ENCODE results near the gene DROSHA.

Gene DROSHA

DNA sequence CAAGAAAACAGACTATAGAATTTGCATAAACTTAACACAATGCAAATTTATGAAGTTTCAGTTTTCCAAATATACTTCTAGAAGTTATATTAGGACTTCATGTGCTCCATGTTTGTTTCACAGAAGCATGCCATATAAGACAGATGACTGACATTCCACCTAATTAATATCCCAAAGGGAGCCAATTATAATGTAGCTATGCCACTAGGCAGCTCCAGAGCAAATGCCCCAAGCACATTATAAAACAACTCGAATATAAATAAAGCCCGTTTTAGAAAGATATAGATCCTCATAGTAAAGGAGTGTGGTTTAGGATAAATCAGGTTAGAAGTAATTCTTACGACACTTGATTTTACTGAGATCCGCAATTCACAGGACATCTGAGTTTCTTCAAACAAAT is 8.9 kb downstream of the DROSHA start:
- DNase-seq (ENCODE audit: low read depth, low spot score), result no peak

DNA sequence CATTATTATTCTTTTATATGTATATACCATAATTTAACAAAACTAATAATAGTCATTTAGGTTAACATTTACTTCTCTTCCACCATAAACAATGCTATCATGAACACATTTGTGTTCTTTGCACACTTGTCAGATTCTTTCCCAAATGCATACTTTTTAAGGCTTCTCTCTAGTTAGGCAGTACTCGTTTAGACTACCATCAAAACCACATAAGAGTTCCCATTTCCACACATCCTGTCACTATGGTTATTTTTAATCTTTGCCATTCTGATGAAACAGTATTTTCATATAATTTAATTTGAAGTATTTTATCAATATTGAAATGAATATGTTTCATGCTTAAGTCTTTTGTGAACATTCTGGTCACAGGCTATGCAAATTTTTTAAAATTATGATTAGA is 15.1 kb downstream of the DROSHA start:
- no peak for DNase-seq (ENCODE audit: low read depth, low spot score)

DNA sequence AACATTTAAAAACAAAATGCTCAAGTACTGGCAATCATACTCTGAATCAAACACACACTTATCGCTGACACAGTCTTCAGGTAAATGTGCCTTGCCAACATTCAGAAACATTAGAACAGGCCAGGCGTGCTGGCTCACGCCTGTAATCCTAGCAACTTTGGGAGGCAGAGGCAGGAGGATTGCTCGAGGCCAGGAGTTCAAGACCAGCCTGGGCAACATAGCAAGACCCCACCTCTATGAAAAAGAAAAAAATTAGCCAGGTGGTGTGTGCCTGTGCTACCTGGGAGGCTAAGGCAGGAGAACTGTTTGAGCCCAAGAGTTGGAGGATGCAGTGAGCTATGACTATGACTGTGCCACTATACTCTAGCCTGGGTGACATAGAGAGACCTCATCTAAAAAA is 20.6 kb downstream of the DROSHA start:
- no peak for DNase-seq (ENCODE audit: low read depth, low spot score)

DNA sequence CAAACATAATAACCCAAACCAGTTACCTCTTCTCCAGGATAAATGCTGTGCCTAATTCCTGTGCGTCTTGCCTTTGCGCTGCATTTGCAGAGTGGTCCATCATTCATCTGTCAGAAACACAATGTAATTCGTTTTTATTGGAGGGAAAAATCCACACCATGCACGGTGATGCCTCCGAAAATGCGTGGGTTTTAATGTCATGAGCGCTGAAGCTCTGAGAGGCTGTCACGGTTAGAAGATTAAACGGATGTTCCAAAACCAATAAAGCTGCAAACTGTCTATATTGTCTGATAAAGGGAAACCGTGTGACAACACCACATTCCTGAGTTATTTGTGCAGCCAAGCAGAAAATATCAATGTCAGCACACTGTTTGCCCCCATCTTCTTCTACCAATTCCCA is 27.4 kb downstream of the DROSHA start:
- DNase-seq (ENCODE audit: low read depth, low spot score), result no peak

DNA sequence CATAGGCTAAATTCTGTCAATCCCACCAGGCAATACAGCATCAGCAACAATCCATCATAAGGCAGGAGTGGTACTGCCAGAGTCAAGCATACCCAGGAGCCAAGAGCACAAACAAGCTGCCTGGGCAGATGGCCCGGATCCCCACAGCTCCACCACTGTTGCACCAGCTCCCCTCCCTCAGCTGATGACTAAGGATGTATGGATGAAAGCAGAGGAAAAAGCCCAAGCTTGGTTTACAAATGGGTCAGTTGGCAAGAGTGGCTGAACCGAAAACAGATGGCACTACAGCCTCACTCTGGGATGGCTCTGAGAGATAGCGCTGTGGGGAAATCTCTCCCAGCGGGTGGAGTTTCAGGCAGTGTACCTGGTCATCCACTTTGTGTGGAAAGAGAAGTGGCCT is 29.4 kb downstream of the DROSHA start:
- no peak for DNase-seq (ENCODE audit: low read depth, low spot score)

DNA sequence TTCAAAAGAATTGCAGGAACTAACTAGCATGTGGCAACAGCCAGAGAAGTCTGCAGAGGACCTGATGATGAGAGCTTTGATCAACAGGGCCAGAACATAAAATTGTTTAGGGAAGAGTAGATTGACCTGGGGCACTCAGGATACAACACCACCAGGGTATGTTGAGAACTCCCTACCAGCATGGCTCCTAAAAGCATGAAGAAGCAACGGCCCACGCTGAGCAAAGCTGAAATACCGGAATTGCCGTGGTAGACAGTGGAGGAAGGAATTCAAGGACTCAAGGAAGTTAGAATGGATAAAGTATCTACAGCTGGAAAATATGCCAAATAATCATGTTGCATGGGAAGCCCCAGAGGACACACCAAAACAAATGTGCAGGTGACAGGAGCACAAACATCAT is 31.6 kb downstream of the DROSHA start:
- DNase-seq (ENCODE audit: low read depth, low spot score), result no peak

DNA sequence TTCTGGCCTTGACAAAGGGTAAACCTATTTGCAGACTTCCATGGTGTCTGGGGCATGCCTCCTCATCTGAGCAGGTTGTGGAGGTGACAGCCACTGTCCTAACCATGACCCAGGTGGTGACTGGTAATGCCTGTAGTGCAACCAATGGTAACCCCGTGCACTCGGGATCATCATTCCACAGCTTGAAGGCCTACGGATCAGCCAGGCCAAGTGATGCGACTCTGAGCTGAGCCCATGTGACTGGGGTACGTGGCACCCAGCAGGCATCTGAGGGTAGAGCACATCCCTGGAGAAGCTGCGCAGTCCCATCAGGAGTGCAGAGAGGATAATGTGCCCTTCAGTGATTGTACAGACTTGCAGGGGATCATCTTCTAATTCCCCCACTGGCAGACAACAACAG is 35.0 kb downstream of the DROSHA start:
- no peak for DNase-seq (ENCODE audit: low read depth, low spot score)

DNA sequence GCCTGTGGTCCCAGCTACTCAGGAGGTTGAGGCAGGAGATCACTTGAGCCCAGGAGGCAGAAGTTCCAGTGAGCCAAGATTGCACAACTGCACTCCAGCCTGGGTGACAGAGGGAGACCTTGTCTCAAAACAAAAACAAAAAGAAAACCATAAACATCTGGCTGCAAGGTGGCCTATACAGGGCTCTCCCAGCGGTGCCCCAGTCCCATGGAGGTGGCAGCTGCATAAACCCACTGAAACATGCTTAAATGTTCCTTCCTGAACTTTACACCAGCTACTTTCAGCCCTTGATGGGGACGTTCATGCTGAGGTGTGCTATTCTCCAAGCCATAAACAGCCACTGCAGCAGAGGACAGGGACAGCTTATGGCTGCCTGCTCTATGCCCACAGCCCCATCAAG is 35.6 kb downstream of the DROSHA start:
- no peak for DNase-seq (ENCODE audit: low read depth, low spot score)

DNA sequence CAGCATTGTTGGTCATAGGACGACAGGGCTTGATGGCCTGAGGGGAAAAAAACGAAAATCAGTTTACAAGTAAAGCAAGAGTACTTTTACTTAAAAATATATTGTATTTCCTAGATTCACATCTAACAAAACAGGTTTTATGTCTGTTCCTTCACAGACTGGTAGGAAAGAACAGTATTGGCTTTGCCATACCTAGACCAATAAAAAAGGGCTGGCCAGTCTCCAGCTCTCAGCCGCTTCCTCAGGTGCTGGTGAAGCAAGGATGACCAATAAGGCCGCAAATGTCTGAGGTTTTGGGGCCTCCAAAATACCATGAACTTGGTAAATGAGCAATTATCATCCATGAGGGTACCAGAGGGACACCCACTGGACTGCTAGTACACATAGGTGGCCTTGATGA is 36.6 kb downstream of the DROSHA start:
- no peak for DNase-seq (ENCODE audit: low read depth, low spot score)

DNA sequence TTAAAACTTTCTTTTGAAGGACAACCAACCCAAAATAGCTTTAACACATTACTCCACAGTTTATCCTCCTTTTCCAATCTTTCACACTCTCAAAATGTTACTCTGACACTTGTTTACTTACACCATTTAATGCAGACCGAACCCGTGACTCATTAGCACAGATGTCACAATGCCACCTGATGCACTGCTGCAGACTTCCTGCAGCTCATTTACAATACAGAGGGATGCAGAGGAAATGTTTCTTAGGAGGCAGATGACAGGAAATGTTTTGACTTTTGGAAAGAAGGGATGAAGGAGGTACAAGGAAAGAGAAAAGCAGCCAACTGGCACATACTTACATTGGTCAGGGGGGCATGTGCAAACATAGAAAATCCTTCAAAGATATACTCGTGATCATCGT is 39.0 kb downstream of the DROSHA start:
- DNase-seq (ENCODE audit: low read depth, low spot score), result no peak

DNA sequence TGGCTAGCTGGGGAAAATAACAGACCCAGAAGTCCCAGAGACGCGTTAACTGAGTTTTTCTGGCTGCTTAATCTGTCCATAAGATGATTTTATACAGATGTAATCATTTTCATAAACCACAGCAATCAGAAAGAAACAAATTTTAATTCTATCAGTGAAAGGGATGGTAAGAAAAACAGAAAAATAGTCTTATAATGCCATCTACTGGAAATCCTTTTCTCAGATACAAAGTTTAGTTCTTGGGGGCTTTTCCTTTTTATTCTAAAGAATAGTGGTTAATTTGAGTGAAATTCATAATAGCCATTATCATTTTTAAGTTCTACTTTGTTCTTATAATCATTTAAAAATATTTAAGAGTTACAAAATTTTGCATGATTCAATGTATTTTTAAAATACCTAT is 44.4 kb downstream of the DROSHA start:
- DNase-seq (ENCODE audit: low read depth, low spot score), result no peak

DNA sequence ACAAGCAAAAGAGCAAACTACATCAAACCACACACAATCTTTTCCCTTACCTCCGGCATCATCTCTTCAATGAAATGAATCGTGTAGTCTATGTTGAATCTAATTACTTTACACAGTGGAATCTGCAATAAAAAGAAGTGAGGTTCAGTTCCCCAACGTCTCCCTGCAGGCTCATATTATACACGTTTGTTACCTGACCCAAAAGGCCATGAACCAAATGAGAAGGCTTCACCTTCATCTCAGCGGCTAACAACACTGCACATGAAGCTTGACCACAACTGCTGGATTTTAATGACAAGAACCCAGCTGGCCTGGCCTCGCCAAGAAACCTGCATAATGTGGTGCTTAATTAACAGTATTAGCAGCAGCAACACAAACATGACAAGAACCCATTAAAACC is 45.5 kb downstream of the DROSHA start:
- no peak for DNase-seq (ENCODE audit: low read depth, low spot score)

DNA sequence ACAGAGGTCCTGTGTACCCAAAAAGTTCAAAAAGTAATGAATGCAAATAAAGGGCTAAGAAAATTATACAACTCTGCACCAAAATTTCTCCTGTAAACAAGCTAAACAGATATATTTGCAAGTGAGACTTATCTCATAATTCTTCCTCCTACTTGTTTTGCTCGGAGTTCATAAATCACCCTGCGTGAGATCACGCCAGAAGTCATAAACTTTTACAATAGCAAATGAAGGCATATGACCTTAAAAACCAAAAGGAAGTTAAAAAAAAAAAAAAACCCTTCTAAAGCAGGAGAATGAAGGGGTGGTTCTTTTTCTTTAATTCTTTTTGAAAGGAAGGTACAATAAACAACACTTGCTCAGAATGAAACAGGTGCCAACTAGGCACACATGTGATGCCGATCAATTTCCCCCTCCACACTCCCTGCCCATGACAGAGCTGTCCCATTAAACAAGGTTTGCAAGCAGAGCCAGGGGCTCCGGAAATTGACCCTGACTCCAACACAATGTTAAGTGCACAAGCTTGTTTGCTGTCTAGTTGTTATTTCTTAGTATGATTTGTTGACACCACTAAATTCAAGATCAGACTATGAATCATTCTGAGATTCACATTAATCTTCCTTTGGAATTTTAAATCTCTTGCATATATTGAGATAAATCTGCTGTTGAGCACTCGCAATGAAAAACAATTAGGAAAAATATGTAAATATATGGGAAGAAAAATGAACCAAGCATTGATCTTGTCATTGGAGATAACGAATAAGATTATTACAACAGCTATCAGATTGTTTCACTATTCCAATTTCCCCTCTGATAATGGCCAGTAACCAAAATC is 46.3 kb downstream of the DROSHA start:
- no peak for DNase-seq (ENCODE audit: low read depth, low spot score)

DNA sequence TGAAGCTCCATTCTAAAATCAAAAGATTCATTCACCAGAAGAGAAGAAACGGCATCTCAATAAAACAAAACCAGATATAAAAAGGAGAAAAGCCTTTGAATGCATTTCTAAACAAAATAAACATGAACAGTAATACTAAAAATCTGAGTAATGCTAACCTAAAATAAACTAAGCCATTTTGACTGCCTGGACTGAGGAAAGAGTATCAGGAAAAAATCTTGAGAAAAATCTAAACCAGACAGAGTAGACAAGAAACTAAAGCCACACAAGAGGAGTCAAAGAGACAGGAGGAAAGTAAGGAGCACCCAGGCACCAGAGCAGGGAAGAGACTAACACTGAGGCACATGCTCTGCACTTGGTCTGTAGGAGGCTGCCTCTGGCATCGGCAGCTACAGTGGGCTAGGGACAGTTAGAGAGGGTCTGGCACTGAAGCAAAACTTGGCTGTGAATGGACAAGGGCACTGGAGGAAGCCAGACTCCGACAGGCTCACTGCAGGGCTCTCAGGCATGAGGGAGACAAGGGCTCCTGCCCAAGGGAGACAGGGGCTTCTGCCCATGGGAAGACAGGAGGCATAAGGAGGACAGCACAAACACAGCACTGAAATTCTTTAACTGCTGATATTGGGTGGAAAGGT is 50.2 kb downstream of the DROSHA start:
- no peak for DNase-seq (ENCODE audit: low read depth, low spot score)

DNA sequence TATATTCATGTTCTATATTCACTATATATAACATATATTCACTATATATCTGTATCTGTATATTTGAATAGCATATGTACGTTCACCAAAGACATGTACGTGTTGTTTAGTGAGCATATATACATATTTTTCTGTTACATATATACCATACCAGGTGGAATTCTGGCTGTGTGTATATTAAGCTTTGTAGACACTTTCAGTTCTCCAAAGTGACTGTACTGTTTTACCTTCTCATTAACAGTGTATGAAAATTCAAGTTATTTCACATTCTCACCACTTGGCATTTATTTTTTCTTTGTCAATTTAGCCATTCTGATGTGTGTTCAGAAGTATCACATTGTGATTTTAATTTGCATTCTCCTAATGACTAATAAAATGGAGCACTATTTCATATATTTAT is 52.2 kb downstream of the DROSHA start:
- no peak for DNase-seq (ENCODE audit: low read depth, low spot score)

DNA sequence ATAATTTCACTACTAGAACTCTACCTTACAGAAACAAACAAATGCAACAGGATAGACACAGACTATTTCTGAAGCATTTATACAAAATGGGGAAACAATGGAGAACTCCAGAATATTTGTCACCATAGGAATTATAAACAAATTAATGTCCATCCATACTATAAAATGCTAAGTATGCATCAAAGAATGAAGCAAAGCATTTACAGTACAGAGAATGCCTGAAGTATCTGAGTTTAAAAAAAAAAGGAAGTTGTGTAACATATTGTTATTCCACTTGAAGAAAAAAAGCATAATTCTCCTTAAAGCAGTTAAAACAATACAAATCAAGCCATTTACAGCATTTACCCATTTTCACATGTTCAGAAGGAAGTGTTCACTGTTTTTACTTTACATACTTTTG is 53.0 kb downstream of the DROSHA start:
- DNase-seq (ENCODE audit: low read depth, low spot score), result no peak

DNA sequence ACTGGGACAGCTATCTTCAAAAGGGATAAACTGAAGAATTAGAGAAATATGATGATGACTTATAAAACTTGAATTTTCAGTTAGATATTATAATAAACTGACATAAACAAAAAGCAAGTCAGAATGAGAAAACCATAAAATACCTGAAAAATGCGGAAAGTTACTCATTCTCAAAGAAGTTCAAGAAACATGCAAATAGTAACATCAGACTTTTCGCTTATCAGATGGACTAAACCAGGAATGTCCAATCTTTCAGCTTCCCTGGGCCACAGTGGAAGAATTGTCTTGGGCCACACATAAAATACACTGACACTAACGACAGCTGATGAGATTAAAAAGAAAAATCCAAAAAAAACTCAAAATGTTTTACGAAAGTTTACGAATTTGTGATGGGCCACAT is 53.9 kb downstream of the DROSHA start:
- no peak for DNase-seq (ENCODE audit: low read depth, low spot score)

DNA sequence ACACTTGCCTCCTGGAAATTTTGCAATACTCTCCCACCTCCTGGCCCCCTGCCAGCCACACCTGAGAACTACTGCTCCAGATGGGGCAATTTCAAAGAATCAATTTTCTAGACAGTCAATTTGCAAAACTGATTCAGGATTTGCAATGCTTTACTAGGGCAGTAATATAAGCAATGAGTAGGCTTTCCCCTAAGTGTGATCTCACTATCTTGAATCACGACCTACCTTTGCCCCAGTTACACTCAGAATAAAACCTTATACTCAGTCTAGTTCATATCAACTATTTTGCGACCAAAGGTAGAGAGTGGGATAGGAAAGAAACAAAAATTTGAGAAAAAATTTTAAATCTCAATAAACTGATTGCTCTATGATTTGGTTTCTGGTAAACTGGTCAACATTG is 54.4 kb downstream of the DROSHA start:
- DNase-seq (ENCODE audit: low read depth, low spot score), result no peak

DNA sequence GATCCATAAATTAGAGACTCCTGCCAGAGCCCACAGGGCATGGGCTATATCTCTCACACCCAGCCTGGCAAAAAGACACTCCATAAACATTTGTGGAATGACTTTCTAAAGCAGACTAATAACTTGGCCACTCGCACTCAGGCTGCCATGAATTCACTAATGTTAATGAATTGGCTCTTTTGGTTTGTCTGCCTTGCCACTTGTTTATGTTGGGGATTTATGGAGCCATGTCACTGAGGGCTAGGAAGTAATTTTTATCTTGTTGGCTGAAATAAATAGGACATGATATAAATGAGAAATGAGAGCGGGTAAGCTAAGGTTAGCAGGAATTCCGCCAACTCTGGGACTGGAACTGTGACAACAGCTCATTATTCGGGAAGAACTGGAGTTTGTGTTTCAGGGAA is 55.2 kb downstream of the DROSHA start:
- DNase-seq (ENCODE audit: low read depth, low spot score), result no peak

DNA sequence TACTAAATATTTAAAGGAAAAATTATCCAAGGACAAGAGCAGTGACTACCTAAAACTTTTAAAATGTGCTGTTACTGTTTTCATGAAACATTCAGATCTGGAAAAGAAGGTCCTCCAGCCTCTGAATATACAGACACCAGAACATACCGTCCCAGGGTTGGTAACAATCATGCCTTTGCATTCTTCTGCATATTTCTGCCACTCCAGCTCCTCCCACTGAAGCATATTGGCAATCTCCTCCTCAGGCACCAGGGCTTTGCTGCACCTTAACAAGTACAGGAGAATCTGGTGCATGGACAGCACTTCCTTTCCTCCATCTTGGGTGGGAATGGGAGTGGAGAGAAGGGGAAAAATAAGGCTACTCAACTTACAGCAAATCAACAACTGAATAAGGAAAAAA is 60.0 kb downstream of the DROSHA start:
- DNase-seq (ENCODE audit: low read depth, low spot score), result no peak

DNA sequence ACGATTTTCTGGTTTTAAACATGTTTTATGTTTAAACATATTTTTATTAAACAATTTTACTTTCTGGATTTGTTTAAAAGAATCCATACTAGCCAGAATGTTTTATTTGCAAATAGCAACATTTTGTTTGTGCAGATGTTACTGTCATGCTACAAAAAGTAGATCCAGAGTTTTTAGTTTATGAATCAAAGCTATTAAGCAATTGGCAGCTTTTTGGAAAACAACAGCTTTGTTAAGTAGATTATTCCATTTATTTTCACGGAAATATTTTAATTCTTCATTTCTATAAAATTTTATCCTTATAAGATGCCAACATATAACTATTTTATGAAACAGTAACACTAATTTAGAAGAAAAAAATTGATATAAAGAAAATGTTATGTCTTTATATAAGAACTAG is 60.9 kb downstream of the DROSHA start:
- no peak for DNase-seq (ENCODE audit: low read depth, low spot score)

DNA sequence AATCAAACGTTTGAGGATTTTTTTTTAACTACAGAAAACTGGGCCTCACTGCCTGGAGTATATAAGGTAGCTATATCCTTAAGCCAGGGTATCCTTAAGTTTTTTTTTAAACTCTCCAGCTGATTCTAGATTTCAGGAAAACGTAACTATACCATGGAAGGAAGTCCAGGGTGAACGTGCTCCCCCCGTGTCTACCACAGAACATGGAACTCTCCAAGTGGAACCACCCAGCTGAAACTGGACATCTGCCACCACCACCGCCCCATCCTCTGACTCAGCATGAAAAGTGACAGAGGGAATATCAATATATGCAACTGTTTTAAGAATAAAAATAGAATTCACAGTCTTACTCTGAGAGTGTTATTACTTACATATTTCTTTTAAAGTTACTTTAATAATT is 61.3 kb downstream of the DROSHA start:
- DNase-seq (ENCODE audit: low read depth, low spot score), result no peak

DNA sequence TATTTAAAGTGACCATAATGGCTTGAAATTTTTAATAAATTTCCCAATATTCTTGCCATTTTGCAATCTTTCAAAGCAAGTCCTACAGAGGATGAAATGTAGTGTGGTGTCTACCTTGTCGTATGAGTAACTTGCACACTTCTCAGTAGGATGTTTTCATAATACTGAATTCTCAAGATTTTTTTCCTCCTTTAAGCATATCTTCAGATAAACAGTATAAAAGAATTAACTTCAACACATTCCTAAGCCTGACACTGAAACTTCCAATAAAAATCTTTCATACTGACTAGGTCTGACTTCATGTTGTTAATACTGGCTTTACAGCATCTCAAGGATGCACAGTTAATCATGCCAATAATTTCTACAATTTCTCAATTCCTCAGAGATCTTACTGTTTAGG is 62.0 kb downstream of the DROSHA start:
- no peak for DNase-seq (ENCODE audit: low read depth, low spot score)

DNA sequence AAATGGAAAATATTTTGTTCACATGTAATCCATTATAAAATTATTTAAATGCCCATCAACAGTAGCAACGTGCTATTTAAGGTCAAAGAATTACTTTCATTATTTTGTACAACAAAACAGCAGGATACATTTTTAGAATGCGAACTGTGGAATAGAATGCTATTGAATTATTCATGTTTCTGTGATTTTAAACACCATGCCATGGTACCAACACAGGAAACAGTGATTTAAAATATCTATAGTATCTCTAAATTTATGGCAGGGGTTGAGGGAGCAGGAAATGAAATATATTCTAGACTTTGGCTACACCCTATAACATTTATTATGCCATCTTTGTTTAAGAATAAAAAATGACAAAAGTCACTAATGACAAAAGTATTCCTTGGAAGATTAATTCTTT is 62.4 kb downstream of the DROSHA start:
- DNase-seq (ENCODE audit: low read depth, low spot score), result no peak
